GM18868 (cell line): ENCODE data around the gene MED27.

Experiments used
- ATAC-seq: cut with Tn5 transposase; IDR thresholded peaks from one replicate; pipeline ENCODE4 v1.9.1; 2021; ENCODE audit warnings: mild to moderate bottlenecking, moderate library complexity; ENCODE audit not compliant: unreplicated experiment

The MED27 gene

DNA sequence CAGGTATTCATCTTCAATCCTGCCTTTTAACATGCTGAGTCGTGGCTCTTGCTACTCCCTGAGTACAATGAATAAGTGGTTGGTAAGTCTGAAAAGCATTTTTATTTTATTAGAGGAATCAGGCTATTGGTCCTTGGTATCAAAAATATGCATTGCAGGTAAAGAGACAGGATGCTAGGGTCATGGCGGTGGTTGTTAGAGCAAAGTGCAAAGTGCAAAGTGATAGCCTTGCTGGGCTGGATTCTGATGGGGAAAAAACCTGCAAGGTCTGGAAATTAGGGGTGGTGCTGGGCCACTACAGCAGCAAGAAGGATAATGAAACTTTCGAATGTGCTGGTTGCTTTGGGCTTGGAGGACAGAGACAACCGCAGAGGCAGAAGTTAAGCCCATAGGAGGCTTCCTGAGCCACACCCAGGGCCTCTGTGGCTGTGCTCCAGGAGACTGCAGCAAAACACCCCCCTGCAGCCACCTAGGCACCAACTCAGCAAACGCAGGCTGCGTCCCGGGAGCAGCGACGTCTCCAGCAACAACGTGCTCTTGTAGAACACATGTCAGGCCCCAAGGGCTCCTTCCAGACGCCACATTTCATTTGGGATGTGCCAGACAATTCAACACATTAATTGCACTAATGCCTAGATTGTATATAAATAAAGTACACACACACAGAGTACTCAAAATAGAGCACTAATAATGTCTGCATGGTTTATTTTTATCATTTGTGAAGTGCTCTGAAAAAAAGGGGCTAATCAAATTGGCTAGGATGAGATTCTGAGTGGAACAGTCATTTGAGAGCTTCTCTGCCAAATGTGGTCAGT is 190.0 kb downstream of the MED27 start:
- ATAC-seq, result no peak

DNA sequence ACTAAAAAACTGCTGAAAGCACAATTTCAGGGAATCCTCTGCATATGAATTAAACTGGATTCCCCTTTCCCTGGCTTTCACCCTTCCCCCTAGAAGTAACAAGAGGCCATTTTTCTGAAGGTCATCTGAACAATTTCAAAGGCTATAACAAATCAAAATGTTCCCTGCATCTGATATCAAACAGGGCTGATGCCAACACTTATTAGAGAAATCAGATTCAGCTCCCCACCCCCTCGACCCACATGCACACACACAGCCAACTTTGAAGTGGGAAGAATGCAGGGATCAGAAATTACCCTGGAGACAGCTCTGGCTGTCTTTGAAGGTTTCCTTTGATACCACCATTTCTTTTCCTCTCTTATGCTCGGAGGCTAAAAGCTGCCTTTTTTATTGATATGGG is 190.7 kb downstream of the MED27 start:
- no peak for ATAC-seq

DNA sequence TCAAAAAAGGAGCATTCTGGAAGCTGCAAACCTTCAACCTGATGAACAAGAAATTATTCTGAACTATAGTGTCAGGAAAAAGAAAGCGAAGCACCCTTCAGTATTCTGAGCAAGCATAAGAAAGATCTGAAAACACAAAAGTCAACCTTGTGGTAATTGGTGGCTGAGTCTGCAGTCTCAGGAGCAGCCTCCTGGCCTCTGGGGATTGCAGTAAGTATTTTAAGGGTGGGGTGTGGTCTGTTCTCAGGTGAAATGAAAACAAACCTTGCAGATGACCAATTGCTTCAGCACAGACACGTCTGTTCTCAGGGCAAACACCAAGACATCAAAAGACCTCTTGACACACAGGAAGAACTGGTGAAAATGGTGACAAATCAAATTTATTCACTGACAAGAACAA is 192.0 kb downstream of the MED27 start:
- ATAC-seq, result no peak

DNA sequence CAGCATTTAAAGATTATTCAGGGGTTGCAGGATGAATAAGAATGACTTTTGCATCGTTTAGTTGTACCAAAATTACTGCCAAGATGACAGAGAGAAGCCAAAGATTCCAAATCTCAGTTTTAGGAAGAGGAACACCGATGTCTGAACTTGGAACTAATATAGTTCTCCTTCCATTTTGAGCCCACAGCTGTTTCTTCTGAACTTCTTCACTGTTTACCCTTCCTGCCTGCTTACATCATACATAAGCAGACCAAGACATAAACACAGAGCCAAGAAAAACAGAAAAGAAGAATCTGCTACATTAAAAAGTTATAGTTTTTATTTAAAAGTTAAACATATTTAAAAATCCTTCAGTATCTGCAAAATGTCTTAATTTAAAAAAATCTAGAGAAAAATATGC is 192.8 kb downstream of the MED27 start:
- no peak for ATAC-seq

DNA sequence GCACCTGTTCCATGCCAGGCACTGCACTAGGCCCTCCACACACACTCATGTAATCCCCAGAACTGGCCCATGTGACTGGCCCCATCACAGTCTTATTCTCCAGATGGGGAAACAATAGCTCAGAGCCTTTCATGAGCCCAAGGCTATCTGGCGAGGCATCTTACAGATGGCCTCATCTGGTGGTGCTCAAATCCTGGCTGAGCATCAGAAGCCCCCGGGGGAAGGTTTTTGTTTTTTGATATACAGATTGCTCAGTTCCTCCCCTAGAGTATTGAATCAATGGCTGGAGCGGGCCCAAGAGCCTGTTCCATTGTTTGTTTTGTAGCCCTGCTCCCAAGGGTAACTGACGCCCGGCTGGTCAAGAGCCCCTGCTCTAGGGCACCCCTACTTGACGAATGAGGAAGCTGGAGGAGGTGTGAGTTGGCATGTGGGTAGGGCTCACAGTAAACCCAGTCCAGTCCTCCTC is 194.5 kb downstream of the MED27 start:
- ATAC-seq, result no peak

DNA sequence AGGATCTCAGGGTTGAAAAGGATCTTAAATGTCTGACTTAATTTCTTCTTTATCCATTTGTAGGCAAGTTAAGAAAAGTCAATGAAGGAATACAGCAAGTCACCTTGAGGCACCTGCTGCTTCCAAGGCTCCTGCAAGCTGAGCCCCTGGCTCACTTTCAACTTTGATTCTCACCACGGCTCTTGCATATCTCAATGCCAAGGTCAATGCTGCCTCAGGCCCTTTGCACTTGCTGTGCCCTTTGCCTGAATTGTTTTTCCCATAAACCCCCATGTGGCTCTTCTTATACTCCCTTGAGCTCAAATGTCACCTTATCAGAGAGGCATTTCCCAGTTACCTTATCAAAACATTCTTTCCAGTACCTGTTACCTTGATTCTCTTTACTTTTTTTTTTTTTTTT is 195.4 kb downstream of the MED27 start:
- no peak for ATAC-seq

DNA sequence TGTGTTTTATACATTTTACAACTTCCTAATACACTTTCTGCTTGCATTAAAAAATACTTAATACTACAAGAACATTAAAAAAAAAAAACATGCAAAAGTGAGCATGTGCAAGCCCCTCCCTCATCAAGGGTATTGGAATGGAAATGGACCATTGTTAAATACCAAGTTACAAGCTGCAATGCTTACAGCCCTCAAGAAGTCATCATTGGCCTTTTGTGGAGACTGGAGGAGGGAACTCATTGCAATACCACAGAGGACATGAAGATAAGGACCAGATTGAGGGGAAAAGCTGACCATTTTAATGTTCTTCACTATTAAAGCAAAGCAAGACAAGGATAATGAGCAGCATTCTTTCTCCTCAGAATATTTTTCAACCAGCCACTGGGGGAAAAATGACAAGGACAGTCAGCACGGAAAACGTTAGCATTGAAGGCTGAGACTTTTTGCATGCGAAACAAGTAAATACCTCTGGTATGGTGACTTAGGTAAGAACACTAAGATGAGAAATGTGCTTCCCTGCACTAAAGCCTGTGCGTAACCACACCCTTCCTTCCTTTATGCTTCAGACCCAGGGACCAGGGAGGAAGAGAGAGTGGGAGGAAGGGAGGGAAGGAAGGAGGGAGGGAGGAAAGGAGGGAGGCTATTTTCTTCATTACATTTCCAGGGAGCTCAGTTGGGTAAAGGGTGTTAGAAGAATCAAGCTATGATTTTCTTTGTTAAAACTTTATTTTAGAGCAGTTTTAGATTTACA is 198.7 kb downstream of the MED27 start:
- no peak for ATAC-seq

DNA sequence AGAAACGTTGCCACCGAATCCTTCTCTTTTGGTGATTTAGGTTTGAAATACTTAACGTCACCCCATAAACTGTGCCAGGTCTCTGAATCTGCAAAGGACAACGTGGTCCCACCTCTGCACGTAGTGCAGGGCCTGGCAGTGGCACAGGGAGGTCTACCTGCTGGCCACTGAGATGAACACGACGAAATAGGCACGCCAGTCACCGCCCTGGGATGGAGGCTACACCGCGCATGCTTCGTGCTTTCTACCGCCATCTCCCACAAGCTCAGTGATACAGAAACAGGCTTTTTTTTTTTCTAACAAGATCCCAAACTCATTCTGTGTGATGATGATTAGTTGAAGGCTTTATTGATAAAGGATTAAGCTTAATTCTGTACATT is 199.8 kb downstream of the MED27 start:
- ATAC-seq, result no peak

DNA sequence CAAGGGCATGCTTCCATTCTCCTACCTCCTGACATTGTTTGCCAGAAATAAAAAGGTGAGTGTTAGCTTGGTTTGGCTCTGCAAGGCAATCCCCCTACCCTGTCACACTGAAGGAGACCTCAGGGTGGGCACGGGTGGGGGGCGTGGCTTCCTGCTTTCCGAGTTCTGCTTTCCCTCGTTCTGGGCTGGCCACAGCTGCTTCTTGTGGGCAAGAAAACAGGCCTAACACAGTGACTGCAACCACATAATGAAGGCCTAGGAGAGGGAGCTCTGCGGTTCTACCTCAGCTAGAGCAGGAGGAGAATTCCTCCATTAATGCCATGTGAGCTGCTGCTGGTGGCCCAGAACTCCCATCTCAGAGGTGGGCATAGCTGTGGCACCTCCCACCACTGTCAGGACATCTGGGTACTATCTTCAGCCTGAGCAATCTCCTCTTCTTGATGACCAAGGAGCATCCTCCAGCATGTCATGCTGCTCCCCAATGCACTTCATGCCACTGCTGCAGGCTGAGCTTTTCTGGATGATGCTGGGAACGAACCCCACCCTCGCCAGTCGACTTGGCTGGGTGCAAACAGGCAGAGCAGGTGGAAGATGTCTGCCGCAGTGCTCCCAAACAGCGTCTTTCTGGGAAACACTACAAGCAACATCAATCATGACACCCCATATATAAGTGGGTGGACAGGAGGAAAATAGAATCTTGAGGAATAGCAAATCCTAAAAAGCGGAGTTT is 200.3 kb downstream of the MED27 start:
- no peak for ATAC-seq

DNA sequence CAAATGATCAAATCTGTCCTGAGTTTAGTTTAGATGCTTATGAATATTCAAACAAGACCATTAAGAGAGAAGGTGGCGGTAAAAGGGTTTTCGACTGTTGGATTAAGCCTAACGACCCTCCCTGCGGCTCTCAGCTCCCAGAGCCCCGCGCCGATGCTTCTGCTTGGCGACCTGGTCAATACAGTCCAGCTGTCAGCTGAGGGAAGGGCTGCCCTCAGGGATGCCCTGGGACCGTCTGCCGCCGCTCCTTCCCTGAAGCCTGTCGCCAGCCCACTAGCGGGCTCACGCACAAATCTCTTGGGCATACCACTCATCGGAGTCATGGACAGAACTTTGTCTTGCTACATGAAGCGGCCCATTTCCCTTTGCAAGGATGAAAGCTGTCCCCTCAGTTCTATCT is 203.2 kb downstream of the MED27 start:
- no peak for ATAC-seq

DNA sequence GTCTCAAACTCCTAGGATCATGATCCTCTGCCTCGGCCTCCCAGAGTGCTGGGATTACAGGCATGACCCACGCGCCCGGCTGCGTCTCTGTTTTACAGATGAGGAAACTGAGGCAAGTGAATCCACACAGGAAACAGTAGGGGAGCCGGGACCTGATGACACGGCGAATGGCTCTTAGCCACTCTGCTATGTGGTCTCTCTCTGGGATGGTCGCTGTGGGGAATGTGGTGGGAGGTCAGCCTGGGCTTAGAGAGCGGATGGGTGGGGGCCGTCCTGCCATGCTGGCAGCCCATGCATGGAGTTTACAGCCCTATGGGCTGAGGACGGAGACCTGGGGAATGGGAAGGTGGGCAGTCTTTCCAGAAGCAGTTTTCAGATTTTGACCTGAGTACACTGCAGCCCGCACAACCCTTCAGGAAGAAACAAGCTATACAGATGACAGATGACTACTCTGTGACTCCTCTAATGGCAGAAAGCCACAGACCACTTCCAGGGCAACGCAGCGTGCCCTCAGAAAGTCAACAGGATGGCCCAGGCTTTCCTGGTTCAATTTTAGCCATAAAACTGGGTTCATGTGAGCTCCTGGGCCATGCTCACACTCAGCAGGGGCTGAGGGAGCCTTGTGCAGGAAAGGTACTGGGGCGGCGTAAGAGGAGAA is 203.7 kb downstream of the MED27 start:
- ATAC-seq, result no peak

DNA sequence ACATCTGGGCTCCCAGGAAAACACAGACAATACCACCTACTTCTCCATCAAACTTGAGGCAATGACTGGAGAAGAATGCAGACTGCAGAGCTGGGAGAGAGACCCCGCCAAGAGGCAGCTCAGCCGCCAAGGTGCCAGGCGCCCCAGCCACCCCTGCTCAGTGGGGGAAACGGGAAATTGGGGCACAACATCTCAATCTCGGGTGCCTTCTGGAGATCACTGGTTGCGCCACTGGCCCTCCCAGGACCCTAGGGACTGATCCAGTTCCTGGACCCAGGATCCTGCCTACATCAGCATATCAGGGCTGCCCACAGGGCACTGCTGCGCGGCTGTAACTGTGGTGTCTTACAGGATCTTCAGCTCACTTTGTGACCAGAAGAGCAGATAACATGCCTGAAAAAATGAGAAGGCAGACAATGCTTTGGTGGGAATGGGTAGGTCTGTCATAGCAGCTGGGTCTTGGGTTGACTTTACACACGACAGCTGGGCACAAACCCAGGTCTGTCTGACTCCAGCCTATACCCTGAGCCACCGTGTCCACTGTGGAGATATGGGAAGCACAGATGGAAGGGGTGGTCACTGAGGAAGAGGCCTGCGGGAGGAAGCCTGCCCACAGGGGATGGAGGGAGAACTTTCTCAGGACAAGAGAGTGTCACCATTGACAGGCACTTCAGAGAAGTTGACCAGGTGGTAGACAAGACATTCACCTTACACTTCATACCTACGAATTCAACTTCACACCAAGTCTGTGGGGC is 204.6 kb downstream of the MED27 start:
- ATAC-seq, result no peak

DNA sequence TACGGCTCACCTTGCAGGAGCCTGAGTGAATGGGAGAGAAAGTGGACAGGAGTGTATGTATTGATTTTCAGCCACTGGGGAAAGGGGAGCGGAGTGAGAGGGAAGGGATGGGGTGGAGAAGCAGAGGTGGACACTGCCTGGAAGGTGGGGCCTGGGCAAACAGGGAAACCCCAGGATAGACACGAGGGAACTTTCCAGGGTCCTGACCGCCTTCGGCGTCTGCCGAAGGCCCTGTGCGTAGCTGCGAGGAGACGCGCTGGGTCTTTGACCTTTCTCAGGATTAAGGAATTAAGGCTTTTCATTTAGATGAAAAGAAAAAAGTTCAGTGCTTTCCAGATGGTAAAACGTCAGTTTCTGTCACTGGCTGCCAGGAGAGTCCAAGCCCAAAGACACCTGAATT is 205.2 kb downstream of the MED27 start:
- no peak for ATAC-seq

DNA sequence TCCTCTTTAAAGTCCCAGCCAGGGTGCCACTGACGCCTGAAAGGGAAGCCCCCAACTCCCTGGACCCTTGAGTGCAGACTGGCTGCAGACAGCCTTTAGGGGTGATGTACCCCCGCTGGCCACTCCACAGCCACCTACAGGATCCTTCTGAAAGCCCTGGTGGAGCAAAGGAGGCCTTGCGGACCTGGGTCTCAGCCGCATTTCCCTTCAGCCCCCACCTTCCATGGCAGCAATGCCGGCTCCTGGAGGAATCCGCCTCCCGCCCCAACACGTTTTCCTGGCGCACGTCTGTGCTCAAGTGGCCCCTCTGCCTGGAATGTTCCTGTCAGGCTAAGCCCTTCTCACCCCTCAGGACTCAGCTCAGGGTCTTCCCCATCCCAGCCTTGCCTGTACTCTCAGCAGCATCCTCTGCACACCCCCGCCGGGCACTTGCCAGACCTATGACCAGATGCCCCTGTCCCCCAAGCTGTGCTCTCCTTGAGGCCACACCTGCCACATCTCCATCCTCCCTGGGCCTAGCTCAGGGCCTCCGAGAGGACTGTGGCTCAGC is 205.7 kb downstream of the MED27 start:
- ATAC-seq, result no peak

DNA sequence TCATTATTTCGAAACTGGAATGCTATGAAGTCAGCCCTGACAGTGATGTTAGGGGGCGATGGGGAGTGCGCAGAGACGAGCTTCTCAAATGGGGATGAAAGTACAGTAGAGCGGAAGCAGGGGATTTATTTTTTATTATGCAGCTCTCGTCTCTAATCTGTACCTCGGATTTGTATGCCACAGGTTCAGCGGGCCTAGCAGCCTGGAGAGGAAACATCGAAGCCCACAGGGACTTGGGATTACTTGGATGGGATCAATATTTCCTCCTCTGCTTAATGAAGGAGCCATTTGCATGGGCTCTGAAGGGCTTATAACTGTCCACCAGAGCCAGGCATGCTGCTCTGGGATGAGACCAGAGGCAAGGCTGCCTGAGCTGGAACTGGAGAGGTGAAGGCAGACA is 206.3 kb downstream of the MED27 start:
- no peak for ATAC-seq

DNA sequence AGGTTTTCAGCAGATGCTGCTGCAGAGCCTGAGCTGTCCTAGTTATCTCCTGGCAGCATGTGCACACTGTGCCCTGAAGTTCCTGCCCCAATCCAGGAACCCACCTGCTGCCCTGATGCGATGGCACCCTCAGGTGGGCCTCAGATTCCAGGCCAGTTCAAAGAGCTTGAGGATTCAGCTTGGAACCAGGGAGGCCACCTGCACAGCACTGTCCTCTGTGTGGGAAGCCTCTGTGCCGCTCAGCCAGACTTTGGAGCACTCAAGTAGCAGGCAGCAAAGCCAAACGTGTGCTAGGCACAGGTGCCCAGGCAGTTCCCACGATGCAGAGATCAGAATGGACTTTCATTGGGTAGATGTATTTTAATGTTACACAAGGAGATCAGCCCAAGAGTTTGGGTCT is 207.0 kb downstream of the MED27 start:
- no peak for ATAC-seq

DNA sequence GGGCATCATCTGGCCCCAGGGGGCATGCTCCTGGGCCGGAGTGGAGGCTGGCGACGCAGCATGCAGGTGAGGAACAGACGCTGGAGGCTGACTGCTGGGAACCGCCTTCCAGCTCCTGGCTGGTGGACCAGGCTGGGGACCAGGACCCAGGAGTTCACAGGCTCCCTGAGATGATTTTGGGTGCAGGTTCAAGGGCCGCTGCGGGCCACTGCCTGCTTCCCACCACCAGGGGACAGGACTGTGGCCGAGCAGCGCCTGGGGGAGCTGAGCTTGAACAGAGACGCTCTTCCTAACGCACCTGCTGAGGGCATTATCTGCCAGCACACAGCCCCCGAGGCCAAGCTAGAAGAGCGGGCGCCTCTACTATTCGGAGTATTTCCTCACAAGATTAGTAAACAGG is 207.7 kb downstream of the MED27 start:
- no peak for ATAC-seq

DNA sequence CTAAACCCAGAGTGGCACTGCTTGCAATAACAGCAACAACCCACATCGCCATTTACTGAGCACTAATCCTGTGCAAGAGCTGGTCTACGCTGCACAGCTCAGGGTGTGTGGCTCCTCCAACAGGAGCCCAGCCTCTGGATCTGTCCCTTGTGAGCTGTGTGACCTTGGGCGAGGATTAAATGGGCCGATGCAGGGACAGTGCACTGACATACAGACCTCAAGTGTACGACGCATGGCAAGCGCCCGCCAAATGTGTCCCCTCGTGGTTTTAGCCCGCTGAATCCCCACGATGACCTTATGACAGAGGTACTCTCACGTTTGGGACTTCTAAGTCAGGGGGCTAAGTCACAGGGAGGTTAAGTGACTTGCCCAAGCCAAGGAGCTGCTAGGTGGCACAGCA is 209.5 kb downstream of the MED27 start:
- ATAC-seq, result no peak

DNA sequence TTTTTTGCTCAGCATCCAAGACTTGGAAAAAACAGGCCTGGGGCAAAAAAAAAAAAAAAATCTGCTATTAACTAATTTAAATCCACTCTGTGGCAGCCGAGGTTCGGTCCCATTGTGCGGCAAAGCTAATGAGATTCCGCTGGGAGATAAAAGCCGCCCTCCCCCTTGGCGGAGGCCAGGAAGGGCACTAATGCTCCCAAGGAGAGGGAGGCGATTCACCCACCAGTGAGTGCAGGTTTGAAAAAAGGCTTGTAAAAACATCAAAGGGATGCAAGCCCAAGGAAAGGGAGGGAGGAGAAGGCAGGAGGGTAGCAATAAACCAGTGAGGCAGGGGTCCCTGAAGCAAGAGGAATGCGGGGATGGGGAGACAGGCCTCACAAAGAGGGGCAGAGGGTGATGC is 210.3 kb downstream of the MED27 start:
- ATAC-seq, result no peak

DNA sequence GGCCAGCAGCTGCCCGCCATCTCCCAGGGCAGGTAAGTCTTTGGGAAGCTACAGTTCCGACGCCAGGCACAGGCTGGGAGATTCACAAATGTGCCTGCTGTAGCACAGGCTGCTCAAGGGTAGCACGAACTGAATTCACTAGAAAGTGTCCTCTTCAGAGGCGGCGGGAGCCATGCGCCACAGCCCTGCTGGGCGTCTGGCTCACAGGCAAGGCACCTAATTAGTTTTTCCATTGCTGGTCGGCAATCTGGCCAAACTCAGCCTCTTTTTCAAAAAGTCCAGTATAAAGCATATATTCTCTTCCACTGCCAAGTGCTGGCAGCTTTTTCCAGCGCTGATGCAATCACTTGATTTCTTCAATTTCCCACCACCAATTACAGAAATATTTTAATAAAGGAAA is 210.9 kb downstream of the MED27 start:
- no peak for ATAC-seq
